GM18508 (cell line): ENCODE data around the gene CRYBG1.

Experiments
- ATAC-seq: cut with Tn5 transposase; IDR thresholded peaks from one replicate; pipeline ENCODE4 v1.9.1; 2021; ENCODE audit warnings: moderate number of reproducible peaks; ENCODE audit not compliant: insufficient read depth, unreplicated experiment

Gene CRYBG1

DNA sequence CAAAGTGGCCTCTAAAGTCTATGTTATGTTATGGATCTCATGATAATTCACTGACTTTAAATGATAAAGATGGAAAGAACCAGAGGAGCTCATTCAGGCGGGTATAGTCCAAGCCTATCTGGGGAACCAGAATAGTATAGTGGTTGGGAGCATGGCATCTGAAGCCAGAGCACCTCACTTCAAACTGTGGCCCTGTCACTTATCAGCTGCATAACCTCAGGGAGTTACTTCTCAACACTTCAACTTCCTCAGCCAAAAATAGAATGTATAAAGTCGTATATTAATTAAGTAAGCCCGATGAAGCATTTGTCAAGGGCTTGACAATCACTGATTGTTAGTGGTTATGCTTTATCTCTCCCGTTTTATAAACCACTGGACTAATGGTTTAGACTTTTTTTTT is 156.1 kb downstream of the CRYBG1 start:
- no peak for ATAC-seq

DNA sequence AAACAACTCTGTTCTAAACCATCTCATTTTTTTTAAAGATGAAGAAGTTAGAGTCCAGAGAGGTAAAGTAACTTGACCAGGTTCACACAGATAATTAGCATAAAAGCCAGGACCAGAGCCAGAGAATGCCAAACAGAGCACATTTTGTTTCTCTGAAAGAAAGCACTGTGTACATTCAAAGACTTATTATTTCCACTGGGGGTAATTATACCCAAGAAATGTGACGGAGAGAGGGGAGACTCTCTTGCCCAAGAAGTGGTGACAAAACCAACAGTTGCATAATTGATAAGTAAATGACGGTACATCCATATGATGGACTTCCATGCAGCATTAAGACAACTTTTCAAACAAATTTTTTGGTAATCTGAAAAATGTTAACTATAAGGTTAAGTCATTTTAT is 157.2 kb downstream of the CRYBG1 start:
- ATAC-seq = no peak

DNA sequence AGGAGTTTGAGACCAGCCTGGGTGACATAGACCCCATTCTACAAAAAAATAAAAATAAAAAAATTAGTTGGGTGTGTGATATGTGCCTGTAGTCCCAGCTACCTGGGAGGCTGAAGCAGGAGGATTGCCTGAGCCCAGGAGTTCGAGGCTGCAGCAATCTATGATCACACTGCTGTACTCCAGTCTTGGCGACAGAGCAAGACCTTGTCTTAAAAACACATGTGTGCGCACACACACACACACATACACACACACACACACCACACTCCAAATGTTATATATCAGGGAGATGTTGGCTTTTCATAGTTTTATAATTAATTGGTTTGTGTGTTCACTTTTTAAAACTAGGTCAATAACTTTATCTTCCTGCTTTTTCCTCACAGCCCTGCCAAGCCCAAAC is 158.2 kb downstream of the CRYBG1 start:
- ATAC-seq = no peak

DNA sequence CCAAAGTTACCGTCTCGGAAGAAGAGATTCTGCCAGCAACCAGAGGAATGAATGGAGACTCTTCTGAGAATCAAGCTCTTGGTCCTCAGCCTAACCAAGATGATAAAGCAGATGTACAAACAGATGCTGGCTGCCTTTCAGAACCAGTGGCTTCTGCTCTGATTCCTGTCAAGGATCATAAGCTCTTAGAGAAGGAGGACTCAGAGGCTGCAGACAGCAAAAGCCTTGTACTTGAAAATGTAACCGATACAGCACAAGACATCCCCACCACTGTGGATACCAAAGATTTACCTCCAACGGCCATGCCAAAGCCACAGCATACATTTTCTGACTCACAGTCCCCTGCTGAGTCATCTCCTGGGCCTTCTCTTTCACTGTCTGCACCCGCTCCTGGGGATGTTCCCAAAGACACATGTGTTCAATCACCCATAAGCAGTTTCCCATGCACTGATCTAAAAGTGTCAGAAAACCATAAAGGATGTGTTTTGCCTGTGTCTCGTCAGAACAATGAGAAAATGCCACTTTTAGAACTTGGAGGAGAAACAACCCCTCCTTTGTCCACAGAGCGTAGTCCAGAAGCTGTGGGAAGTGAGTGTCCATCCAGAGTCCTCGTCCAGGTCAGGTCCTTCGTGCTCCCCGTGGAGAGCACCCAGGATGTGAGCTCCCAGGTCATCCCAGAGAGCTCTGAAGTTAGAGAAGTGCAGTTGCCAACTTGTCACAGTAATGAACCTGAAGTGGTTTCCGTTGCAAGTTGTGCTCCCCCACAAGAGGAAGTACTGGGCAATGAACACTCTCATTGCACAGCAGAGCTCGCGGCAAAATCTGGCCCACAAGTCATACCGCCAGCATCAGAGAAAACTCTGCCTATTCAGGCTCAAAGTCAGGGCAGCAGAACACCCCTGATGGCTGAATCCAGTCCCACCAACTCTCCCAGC is 159.2 kb downstream of the CRYBG1 start:
- ATAC-seq = peak; percentile 34

DNA sequence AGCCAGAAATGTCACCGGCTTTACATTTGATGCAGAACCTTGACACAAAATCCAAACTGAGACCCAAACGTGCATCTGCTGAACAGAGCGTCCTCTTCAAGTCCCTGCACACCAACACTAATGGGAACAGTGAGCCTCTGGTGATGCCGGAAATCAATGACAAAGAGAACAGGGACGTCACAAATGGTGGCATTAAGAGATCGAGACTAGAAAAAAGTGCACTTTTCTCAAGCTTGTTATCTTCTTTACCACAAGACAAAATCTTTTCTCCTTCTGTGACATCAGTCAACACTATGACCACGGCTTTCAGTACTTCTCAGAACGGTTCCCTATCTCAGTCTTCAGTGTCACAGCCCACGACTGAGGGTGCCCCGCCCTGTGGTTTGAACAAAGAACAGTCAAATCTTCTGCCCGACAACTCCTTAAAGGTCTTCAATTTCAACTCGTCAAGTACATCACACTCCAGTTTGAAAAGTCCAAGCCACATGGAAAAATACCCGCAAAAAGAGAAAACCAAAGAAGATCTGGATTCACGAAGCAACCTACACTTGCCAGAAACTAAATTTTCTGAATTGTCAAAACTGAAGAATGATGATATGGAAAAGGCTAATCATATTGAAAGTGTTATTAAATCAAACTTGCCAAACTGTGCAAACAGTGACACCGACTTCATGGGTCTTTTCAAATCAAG is 160.3 kb downstream of the CRYBG1 start:
- peak; percentile 43 for ATAC-seq

DNA sequence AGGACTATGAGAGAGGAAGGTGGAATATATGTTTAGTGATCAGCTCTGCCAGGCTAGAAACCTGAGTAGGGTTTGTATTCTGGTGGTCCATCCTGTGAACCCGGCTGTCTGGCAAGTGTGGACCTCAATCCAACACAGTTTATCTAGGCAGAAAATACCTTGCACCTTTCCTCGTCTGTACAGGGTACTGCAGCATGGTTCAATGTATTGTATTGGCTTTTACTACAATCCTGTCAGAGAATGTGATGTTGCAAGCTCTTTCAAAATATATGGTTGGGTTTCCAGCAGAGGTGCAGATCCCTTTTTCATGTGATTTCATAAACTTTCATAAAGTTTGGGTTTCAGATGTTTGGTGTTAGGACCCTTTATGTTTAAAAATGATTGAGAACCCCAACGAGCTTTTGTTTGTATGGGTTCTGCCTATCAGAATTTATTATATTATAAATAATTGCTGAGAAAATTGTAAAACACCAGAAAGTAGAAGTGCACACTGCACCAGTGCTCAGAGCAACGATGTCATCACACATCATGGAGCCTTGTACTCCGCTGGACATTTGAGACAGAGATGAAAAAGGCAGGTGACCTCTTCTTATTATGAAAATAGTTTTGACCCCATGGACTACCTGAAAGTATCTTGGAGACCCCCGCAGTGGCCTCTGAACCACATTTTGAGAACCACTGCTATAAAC is 162.2 kb downstream of the CRYBG1 start:
- ATAC-seq = no peak

DNA sequence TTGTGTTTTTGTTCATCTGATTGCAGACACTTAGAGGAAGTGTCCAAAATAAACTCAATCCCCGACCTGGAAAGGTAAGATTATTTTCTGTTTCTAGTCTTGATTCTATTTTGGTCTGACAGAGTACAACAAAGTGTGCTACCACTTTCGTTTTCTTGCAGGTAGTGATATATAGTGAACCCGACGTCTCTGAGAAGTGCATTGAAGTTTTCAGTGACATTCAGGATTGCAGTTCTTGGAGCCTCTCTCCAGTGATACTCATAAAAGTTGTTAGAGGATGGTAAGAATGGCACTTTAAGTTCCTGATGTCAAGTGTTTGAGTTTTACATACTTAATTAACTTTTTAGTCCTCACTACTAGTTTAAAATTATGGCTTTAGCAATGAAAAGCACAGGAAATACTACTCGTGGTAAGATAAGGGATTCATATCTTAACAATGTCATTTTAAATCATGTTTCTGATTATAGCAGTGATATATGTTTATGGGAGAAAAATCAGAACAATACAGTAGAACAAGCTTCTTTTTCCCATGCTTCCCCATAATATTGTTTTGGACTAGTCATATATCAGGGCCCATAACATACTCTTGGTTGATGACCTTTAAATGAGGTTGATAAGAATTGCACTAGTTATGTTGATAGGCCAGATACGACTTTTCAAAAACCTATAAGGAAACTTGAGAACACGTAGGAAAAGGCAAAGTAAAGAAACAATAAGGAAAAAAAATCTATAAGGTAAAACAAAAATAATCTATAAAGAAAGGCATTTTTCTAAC is 164.8 kb downstream of the CRYBG1 start:
- ATAC-seq = peak; percentile 27

DNA sequence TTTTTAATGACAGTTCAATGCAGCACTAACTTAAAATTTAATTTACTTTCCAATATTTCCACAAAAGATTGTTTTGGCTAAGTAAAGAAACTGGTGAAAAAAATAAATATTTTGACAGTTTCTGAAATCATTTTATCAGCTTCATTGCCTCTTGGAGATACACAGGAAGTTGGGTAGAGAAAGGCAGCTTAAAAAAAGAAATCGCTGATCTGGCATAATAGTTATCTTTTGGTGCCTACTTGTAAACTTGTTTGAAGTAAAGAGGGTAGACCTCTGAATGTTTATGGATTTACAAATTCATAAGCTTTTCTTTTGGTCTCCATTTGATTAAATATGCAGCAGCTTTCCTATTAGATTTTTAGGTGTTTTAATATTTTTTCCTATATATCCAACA is 165.4 kb downstream of the CRYBG1 start:
- no peak for ATAC-seq

DNA sequence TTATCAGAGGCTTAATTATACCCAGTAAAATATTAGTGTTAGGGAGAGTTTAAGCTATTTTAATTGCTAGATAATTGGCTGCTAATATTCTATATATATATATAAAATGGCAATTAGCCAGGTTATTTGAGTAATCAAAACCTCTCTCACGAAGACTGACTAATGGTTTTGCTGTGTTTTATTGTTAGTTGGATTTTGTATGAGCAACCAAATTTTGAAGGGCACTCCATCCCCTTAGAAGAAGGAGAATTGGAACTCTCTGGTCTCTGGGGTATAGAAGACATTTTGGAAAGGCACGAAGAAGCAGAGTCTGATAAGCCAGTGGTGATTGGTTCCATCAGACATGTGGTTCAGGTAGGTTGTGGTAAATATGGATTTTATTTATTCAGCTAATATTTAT is 166.6 kb downstream of the CRYBG1 start:
- ATAC-seq = no peak

DNA sequence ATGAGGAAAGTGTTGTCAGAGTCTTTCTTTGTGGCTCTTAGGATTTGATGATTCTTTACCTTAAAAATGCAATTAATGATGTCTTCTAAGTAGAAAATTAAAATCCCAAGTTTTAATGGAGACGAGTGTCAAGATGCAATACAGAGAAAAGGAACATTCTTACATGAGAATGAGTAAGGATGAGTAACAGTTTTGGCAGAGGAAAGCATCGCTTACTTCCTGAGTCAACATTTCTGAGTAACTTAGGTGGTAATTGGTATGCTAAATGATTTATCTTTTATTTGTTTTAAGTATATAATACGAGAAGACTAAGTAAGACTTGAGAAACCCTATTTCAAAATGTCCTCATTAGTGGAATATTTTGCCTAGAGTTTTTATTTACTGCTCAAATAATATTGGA is 167.5 kb downstream of the CRYBG1 start:
- no peak for ATAC-seq

DNA sequence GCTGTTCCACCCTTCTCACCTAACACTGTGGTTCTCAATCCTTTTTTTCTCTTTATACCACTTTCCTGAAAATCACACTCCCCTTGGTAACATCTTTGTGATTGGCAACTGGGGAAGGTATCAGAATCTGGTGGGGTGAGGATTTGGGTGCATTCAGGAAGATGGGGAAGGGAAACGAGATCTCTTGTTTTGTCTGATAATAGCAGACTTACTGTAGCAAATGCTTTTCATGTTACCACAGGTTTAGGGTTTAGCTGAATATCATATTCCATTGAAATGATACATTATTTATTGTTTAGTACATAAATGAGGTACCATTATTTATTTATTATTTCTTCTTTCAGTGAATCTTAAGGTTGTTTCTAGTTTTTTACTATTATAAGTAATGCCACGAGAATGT is 168.0 kb downstream of the CRYBG1 start:
- ATAC-seq = no peak

DNA sequence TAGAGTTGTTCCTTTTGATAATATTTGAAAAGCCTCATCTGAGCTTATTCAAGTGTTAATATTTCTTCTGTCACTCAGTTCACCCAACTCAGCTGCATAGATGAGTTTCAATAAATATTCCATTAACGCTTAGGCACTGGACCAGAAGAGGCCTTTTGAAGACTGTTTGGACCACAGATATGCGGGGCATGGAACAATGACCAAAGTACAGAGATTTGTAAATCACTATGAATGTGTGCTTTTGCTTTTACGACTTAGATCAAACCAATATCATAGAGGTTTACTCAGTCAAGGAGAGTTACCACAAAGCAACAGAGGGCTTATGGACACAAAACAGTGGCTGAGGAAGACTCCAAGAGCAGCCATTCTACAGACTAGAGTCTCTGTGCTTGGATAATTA is 168.9 kb downstream of the CRYBG1 start:
- no peak for ATAC-seq

DNA sequence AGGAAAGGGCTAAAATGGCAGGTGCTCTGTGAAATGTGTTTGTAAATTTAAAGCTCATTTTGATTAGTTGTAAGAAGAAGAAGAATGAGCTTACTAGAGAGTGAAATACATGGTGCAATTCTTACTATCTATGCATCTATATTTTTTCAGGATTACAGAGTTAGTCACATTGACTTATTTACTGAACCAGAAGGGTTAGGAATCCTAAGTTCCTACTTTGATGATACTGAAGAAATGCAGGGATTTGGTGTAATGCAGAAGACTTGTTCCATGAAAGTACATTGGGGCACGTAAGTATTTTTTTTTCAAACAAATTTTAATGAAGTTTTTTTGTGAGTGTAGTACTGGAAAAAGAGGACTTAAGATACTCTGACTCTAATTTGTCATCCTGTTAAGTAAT is 169.5 kb downstream of the CRYBG1 start:
- ATAC-seq = no peak

DNA sequence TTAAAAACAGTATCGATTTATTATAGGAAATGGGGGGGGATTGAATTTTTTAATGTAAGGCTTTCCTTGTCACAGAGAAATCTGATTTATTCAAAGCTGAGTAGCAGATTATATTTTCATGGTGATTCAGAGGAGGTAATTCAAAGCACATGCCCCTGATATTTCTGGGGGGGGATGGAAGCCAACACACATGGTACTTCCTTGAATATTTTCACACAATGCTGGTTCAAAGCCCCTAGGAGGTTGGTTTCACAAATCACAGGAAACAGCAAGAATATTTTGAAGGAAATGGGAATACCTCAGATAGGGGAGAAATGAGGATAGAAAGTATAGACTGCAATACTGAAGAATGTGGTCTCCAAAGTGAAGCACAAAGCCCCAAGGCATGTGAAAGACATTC is 170.0 kb downstream of the CRYBG1 start:
- no peak for ATAC-seq

DNA sequence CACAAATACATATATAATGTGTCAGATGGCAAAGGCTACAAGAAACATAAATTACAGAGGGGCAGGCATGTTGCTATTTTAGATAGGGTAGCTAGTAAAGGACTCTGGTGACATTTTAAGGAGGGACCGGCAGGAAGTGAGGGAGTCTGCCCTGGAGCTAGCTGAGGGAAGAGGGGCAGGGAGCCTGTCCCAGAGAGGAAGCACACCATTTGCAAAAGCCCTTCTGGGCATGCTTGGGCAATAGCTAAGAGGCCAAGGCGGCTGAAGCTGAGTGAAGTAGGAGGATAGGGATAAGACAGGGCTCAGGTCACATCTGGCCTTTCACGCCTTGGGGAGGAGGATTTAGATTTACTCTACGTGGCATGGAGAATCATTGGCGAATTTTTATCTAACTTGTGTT is 172.5 kb downstream of the CRYBG1 start:
- no peak for ATAC-seq

DNA sequence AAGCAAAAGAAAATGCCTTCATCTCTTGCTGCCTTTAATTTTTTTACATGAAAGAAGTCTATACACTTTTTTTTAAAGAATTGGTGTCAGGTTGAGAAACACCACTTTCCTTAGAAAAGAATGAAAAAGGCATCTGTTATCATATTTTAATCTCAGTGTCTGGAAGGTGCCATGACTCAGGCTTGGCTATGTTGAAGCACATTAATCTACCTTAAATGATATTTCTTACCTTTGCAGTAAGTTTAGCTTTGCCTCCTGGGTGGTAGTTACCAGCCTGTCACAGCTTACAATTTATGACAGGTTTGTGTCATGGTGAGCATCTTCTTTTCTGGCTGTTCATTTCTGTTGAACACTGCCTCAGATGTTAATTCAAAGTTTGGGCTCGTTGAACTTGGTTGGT is 173.5 kb downstream of the CRYBG1 start:
- no peak for ATAC-seq

DNA sequence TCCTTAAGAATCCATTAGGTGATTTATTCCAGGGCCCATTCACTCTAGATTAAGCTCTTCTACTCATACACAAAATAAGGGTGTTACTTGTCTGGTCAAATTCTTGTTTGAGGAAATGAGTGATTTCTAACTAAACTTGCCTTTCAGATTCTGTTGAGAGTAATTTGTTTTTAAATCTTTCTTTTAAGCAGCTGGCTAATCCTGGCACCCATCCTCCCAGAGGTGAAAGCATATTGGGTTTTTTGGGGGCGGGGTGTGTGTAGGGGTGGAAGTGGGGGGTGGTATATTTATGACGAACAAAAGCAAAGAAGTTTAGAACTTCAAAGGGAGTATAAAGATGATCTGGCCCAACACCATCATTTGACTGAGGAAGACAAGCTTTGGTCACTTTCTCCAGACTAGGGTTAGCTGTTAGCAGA is 174.1 kb downstream of the CRYBG1 start:
- no peak for ATAC-seq

DNA sequence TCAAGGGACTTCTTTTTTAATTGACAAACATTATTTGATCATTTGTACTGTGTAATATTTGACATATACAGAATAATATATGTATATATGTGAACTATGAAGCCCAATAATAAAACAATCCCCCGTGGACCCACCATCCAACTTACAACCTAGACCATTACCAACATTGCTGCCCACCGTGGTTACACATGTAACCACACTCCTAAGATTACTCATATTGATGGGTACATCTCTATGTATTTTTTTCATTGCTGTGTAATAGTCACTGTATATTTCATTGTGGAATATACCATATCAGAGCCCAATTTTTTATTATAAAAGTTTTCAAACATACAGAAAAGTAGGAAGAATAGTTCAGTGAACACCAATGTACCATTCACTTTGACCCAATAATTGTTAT is 174.5 kb downstream of the CRYBG1 start:
- no peak for ATAC-seq

DNA sequence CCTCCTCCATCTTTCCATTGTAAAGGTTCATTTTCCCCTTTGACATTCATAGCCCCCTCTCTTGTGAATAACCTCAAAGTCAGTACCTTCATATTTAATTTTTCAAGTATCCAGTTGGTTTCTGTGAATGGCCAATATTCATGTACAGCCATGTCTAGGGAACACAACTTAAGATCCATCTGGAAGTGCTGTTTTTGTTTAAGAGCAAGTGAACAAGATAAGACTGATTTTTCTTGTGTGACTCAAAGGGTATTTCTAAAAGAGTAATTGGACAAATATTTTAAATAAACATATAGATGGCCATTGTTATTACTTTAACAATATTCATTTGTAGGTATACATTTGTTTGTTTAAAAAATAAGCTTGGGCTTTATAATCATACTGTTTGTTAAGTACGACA is 175.8 kb downstream of the CRYBG1 start:
- no peak for ATAC-seq

DNA sequence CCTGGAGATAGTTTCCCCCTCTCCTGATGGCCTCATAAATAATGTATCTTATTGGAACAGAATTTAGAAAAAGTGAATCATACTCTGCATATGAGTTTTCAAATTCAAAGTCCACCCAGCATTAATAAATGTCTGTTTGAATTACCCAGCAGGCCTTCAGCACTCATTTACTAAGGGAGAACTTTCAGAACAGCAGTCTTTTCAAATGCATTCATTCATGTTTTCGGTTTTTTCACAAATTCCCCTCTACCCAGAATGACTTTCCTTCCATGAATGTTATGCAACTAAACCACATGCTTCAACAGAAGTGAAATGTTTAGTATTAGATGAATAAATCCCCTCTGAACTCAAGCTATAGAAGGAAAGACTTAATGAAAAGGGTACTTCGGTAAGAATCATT is 176.3 kb downstream of the CRYBG1 start:
- peak; percentile 38 for ATAC-seq
